AG04449 (cell line): Measurements from ENCODE around the gene LRRC8D.
"Not testable (repeated sequence)": the region's sequence is repeated elsewhere in the genome, so short reads cannot be mapped to it uniquely, and the experiment has no call there.

Experiments used
- CTCF ChIA-PET: fragments of 350-600 bp; formaldehyde crosslinking; extraction: SDS; loops from one replicate; lab custom pipeline; 2021; ENCODE audit warnings: antibody characterized with exemption; lab: Yijun Ruan, JAX
- POLR2A ChIA-PET: fragments of 400-600, 350-600 bp; formaldehyde crosslinking; extraction: SDS; loops from one replicate; lab custom pipeline; 2020; ENCODE audit warnings: antibody characterized with exemption, inconsistent platforms; lab: Yijun Ruan, JAX
- DNase-seq: peaks from one replicate; pipeline ENCODE4 v3.0.0-alpha.2; 2010; ENCODE audit warnings: low read depth, low spot score
- H3K4me3 ChIP-seq: 2 replicates; pipeline ENCODE4 v1.5.1; 2011; ENCODE audit warnings: low read depth, mild to moderate bottlenecking, control low read depth, low read length
- CTCF ChIP-seq: IDR thresholded peaks from one replicate; pipeline ENCODE4 v1.5.1; 2011; ENCODE audit warnings: mild to moderate bottlenecking, moderate library complexity, low read length, control low read depth, inconsistent platforms; ENCODE audit not compliant: insufficient read depth; ENCODE audit errors: missing control alignments

Gene LRRC8D

GRCh38 chr1:89980605-89981004 lies 159.8 kb downstream of the LRRC8D start:
- no peak for DNase-seq
- no peak for TF ChIP-seq CTCF
- POLR2A ChIA-PET, result no interaction called here
- no peak overlapping the region for H3K4me3 ChIP-seq
- CTCF ChIA-PET, result interaction anchor here (1.0 kb wide), 1 partner anchor 192 kb away, joined by 3 read pairs; no protein-coding TSS in a partner anchor

- H3K4me3 ChIP-seq, DNase-seq, POLR2A ChIA-PET: not testable (repeated sequence)
- CTCF ChIA-PET, result interaction anchor here (1.0 to 11.6 kb wide), 2 partner anchors 178 to 200 kb away, joined by 3 to 168 read pairs; no protein-coding TSS in a partner anchor
Measured at GRCh38 chr1:89982846-89983245, 162.0 kb downstream of the LRRC8D start.

- DNase-seq, POLR2A ChIA-PET, H3K4me3 ChIP-seq: not testable (repeated sequence)
- CTCF ChIA-PET, result interaction anchor here (0.9 to 11.6 kb wide), 7 partner anchors 36 to 202 kb away, joined by 3 to 168 read pairs (median 4); no protein-coding TSS in a partner anchor
Measured at GRCh38 chr1:89984564-89985116, 163.8 kb downstream of the LRRC8D start.

- ChIA-PET CTCF (interaction anchor here (0.7 to 11.6 kb wide), 14 partner anchors 9 to 223 kb away, joined by 3 to 168 read pairs (median 14); no protein-coding TSS in a partner anchor), POLR2A (no interaction called here)
- H3K4me3 ChIP-seq, result no peak overlapping the region
- no peak for DNase-seq
- TF ChIP-seq CTCF, result no peak
Measured at GRCh38 chr1:89986020-89986419, 165.2 kb downstream of the LRRC8D start.
